A673 (cell line): ENCODE measurements around the gene SYNRG.

Source experiments
- EZH2 ChIP-seq: fragments of 200-600 bp; sonication (generic); IDR thresholded peaks from 2 replicates; pipeline ENCODE4 v1.6.1; 2017; ENCODE audit warnings: borderline replicate concordance, low read depth, mild to moderate bottlenecking, mixed read lengths, antibody characterized with exemption, low read length; ENCODE audit not compliant: poor library complexity, severe bottlenecking
- TF ChIP-seq, protein P1 (sequence below): fragments of 300-800, 200-600 bp; sonication (generic); conservative IDR thresholded peaks from 2 replicates; pipeline ENCODE4 v1.5.1; 2017; ENCODE audit warnings: low read depth, mild to moderate bottlenecking, antibody characterized with exemption, low read length, moderate library complexity, mixed read lengths

DNA sequence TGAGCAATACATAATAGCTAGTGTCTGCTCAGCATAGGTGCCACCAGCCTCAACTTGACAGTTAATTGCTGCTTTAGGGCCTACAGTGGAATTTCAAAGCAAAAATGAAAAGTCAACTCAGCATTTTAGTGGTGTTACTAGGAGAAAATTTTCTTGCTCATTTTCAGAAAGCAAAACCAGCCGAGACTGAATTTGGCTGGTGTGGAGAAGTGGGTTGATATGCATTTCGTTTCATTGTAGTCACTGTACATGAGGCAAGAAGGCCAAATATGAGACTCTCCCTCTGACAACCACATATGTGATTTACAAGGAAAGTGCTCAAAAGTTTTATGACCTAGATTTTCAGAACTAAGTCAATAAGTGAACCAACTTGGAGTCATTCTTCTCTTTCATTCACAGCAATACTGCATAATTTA, 65.6 kb downstream of the SYNRG start:
- TF ChIP-seq, protein P1, sequence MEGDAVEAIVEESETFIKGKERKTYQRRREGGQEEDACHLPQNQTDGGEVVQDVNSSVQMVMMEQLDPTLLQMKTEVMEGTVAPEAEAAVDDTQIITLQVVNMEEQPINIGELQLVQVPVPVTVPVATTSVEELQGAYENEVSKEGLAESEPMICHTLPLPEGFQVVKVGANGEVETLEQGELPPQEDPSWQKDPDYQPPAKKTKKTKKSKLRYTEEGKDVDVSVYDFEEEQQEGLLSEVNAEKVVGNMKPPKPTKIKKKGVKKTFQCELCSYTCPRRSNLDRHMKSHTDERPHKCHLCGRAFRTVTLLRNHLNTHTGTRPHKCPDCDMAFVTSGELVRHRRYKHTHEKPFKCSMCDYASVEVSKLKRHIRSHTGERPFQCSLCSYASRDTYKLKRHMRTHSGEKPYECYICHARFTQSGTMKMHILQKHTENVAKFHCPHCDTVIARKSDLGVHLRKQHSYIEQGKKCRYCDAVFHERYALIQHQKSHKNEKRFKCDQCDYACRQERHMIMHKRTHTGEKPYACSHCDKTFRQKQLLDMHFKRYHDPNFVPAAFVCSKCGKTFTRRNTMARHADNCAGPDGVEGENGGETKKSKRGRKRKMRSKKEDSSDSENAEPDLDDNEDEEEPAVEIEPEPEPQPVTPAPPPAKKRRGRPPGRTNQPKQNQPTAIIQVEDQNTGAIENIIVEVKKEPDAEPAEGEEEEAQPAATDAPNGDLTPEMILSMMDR = no peak
- no peak for TF ChIP-seq EZH2
